Activated T-helper 17 cell treated with anti-CD3 and anti-CD28 coated beads, Interleukin-2, amount 50 U/mL, for 72 hours (primary cell): ENCODE measurements around the gene ECM2. TPM values are rescaled to one million over a fixed set of nuclear protein-coding genes. Genes with fewer than 3 reads are reported as not detected.

Experiments used
- ATAC-seq: fragments of 150-1000 bp; cut with Tn5 transposase; replicated peaks from 2 replicates; pipeline ENCODE4 v1.10.0; 2021; ENCODE audit warnings: mild to moderate bottlenecking, moderate library complexity
- H3K27ac Mint-ChIP-seq: one replicate; pipeline ENCODE4 v1.8.0; 2022; ENCODE audit warnings: mixed read lengths
- H3K27me3 Mint-ChIP-seq: one replicate; pipeline ENCODE4 v1.8.0; 2022; ENCODE audit warnings: mixed read lengths
- H3K36me3 Mint-ChIP-seq: one replicate; pipeline ENCODE4 v1.8.0; 2022; ENCODE audit warnings: low read depth, mild to moderate bottlenecking, mixed read lengths
- H3K4me1 Mint-ChIP-seq: one replicate; pipeline ENCODE4 v1.8.0; 2022; ENCODE audit warnings: mixed read lengths
- H3K4me3 Mint-ChIP-seq: one replicate; pipeline ENCODE4 v1.8.0; 2022; ENCODE audit warnings: mild to moderate bottlenecking, mixed read lengths
- H3K9me3 Mint-ChIP-seq: one replicate; pipeline ENCODE4 v1.8.0; 2022; ENCODE audit warnings: mixed read lengths
- total RNA-seq, 2 donors: library from RNA; stranded (reverse); gene quantifications; one replicate each; pipeline ENCODE4 v1.2.3, GENCODE V29; 2022

Gene ECM2
- total RNA-seq, 2 donors from 2014 or later, result not detected

GRCh38 chr9:92543972-92544371 is 8.2 kb upstream of the ECM2 start:
- H3K27ac Mint-ChIP-seq, result no peak overlapping the region
- no peaks in the 10 kb centered on the region for H3K36me3 Mint-ChIP-seq
- H3K27me3 Mint-ChIP-seq, result no peaks in the 10 kb centered on the region
- no peaks in the 10 kb centered on the region for H3K4me1 Mint-ChIP-seq
- no peak for ATAC-seq
- no peak overlapping the region for H3K4me3 Mint-ChIP-seq
- H3K9me3 Mint-ChIP-seq, result no peaks in the 10 kb centered on the region

GRCh38 chr9:92538541-92538940 is 2.8 kb upstream of the ECM2 start:
- H3K27me3 Mint-ChIP-seq, result no peaks in the 10 kb centered on the region
- ATAC-seq, result no peak
- no peak overlapping the region for H3K27ac Mint-ChIP-seq
- no peaks in the 10 kb centered on the region for H3K9me3 Mint-ChIP-seq
- H3K4me3 Mint-ChIP-seq, result no peak overlapping the region
- H3K36me3 Mint-ChIP-seq, result no peaks in the 10 kb centered on the region
- peaks cover 10% of the 10 kb centered on the region for H3K4me1 Mint-ChIP-seq

- no peaks in the 10 kb centered on the region for H3K36me3 Mint-ChIP-seq
- no peaks in the 10 kb centered on the region for H3K27me3 Mint-ChIP-seq
- H3K9me3 Mint-ChIP-seq, result no peaks in the 10 kb centered on the region
- peaks cover 10% of the 10 kb centered on the region for H3K4me1 Mint-ChIP-seq
- peak; percentile 37 for ATAC-seq
- H3K27ac Mint-ChIP-seq, result no peak overlapping the region
- H3K4me3 Mint-ChIP-seq, result peak overlapping the region; percentile 30
Measured at GRCh38 chr9:92534674-92535073, 1.1 kb downstream of the ECM2 start.

GRCh38 chr9:92534204-92534603 is 1.6 kb downstream of the ECM2 start:
- Mint-ChIP-seq H3K36me3 (no peaks in the 10 kb centered on the region), H3K4me3 (peak overlapping the region; percentile 30), H3K27ac (peak overlapping the region; percentile 1), H3K9me3 (no peaks in the 10 kb centered on the region), H3K27me3 (no peaks in the 10 kb centered on the region), H3K4me1 (peaks cover 10% of the 10 kb centered on the region)
- no peak for ATAC-seq

- Mint-ChIP-seq H3K27me3 (no peaks in the 10 kb centered on the region), H3K27ac (no peak overlapping the region), H3K36me3 (no peaks in the 10 kb centered on the region), H3K4me3 (no peak overlapping the region), H3K4me1 (peaks cover 10% of the 10 kb centered on the region), H3K9me3 (no peaks in the 10 kb centered on the region)
- ATAC-seq, result no peak
Measured at GRCh38 chr9:92530893-92531292, 4.9 kb downstream of the ECM2 start.

GRCh38 chr9:92529124-92529523 is 6.7 kb downstream of the ECM2 start:
- Mint-ChIP-seq H3K4me3 (no peak overlapping the region), H3K27ac (no peak overlapping the region), H3K4me1 (peaks cover 2% of the 10 kb centered on the region), H3K36me3 (no peaks in the 10 kb centered on the region), H3K9me3 (no peaks in the 10 kb centered on the region), H3K27me3 (no peaks in the 10 kb centered on the region)
- no peak for ATAC-seq

- no peaks in the 10 kb centered on the region for H3K9me3 Mint-ChIP-seq
- no peaks in the 10 kb centered on the region for H3K36me3 Mint-ChIP-seq
- no peaks in the 10 kb centered on the region for H3K4me1 Mint-ChIP-seq
- H3K4me3 Mint-ChIP-seq, result no peak overlapping the region
- H3K27ac Mint-ChIP-seq, result no peak overlapping the region
- H3K27me3 Mint-ChIP-seq, result no peaks in the 10 kb centered on the region
- no peak for ATAC-seq
Measured at GRCh38 chr9:92528522-92528849, 7.3 kb downstream of the ECM2 start.

GRCh38 chr9:92527832-92528521 is 7.8 kb downstream of the ECM2 start:
- no peak overlapping the region for H3K27ac Mint-ChIP-seq
- ATAC-seq, result no peak
- no peaks in the 10 kb centered on the region for H3K36me3 Mint-ChIP-seq

GRCh38 chr9:92527291-92527828 is 8.4 kb downstream of the ECM2 start:
- H3K9me3 Mint-ChIP-seq, result no peaks in the 10 kb centered on the region
- H3K4me3 Mint-ChIP-seq, result no peak overlapping the region
- H3K4me1 Mint-ChIP-seq, result no peaks in the 10 kb centered on the region
- H3K27me3 Mint-ChIP-seq, result no peaks in the 10 kb centered on the region
- no peaks in the 10 kb centered on the region for H3K36me3 Mint-ChIP-seq
- peak; percentile 75 for ATAC-seq
- no peak overlapping the region for H3K27ac Mint-ChIP-seq

More at GRCh38 chr9:92527832-92528521, 7.8 kb downstream of the ECM2 start:
- no peaks in the 10 kb centered on the region for H3K9me3 Mint-ChIP-seq
- no peaks in the 10 kb centered on the region for H3K27me3 Mint-ChIP-seq
- no peaks in the 10 kb centered on the region for H3K4me1 Mint-ChIP-seq
- H3K4me3 Mint-ChIP-seq, result no peak overlapping the region

- ATAC-seq, result no peak
- H3K27ac Mint-ChIP-seq, result no peak overlapping the region
- H3K27me3 Mint-ChIP-seq, result no peaks in the 10 kb centered on the region
- no peaks in the 10 kb centered on the region for H3K36me3 Mint-ChIP-seq
- no peaks in the 10 kb centered on the region for H3K4me1 Mint-ChIP-seq
- H3K9me3 Mint-ChIP-seq, result no peaks in the 10 kb centered on the region
- H3K4me3 Mint-ChIP-seq, result no peak overlapping the region
Measured at GRCh38 chr9:92525306-92525705, 10.5 kb downstream of the ECM2 start.

GRCh38 chr9:92524881-92525280 is 10.9 kb downstream of the ECM2 start:
- Mint-ChIP-seq H3K9me3 (no peaks in the 10 kb centered on the region), H3K4me3 (no peak overlapping the region), H3K27ac (no peak overlapping the region), H3K27me3 (no peaks in the 10 kb centered on the region), H3K36me3 (no peaks in the 10 kb centered on the region), H3K4me1 (no peaks in the 10 kb centered on the region)
- no peak for ATAC-seq

- H3K9me3 Mint-ChIP-seq, result no peaks in the 10 kb centered on the region
- H3K27me3 Mint-ChIP-seq, result no peaks in the 10 kb centered on the region
- no peak for ATAC-seq
- no peaks in the 10 kb centered on the region for H3K4me1 Mint-ChIP-seq
- H3K36me3 Mint-ChIP-seq, result no peaks in the 10 kb centered on the region
- H3K4me3 Mint-ChIP-seq, result no peak overlapping the region
- no peak overlapping the region for H3K27ac Mint-ChIP-seq
Measured at GRCh38 chr9:92522983-92523970, 12.5 kb downstream of the ECM2 start.

GRCh38 chr9:92520837-92521236 is 15.0 kb downstream of the ECM2 start:
- ATAC-seq, result no peak
- H3K4me1 Mint-ChIP-seq, result no peaks in the 10 kb centered on the region
- no peaks in the 10 kb centered on the region for H3K27me3 Mint-ChIP-seq
- H3K27ac Mint-ChIP-seq, result no peak overlapping the region
- H3K36me3 Mint-ChIP-seq, result no peaks in the 10 kb centered on the region
- H3K9me3 Mint-ChIP-seq, result no peaks in the 10 kb centered on the region
- no peak overlapping the region for H3K4me3 Mint-ChIP-seq

GRCh38 chr9:92518199-92518598 is 17.6 kb downstream of the ECM2 start:
- Mint-ChIP-seq H3K27me3 (no peaks in the 10 kb centered on the region), H3K4me1 (no peaks in the 10 kb centered on the region), H3K36me3 (no peaks in the 10 kb centered on the region), H3K27ac (no peak overlapping the region), H3K4me3 (no peak overlapping the region), H3K9me3 (no peaks in the 10 kb centered on the region)
- no peak for ATAC-seq

- no peaks in the 10 kb centered on the region for H3K9me3 Mint-ChIP-seq
- ATAC-seq, result no peak
- no peaks in the 10 kb centered on the region for H3K4me1 Mint-ChIP-seq
- H3K36me3 Mint-ChIP-seq, result no peaks in the 10 kb centered on the region
- no peak overlapping the region for H3K27ac Mint-ChIP-seq
- no peak overlapping the region for H3K4me3 Mint-ChIP-seq
- H3K27me3 Mint-ChIP-seq, result no peaks in the 10 kb centered on the region
Measured at GRCh38 chr9:92517046-92517445, 18.7 kb downstream of the ECM2 start.
